Neural progenitor cell (in vitro differentiated cells): Measurements from ENCODE around the gene PPM1H.

Experiments
- CTCF ChIP-seq: fragments of 200-600 bp; sonication (generic); IDR thresholded peaks from 2 replicates; pipeline ENCODE4 v1.5.1; 2017; ENCODE audit warnings: antibody characterized with exemption, mild to moderate bottlenecking
- EZH2 ChIP-seq: fragments of 200-600 bp; sonication (generic); IDR thresholded peaks from 2 replicates; pipeline ENCODE4 v1.6.1; 2017; ENCODE audit warnings: antibody characterized with exemption, mild to moderate bottlenecking, moderate library complexity
- EZH2phosphoT487 ChIP-seq: fragments of 200-600 bp; sonication (generic); IDR thresholded peaks from 2 replicates; pipeline ENCODE4 v1.6.1; 2017; ENCODE audit warnings: antibody characterized with exemption

GRCh38 chr12:62801796-62802195 lies 133.2 kb downstream of the PPM1H start:
- TF ChIP-seq CTCF (no peak), EZH2 (no peak), EZH2phosphoT487 (no peak)
